Measurements from ENCODE around the gene RSPH1. TPM values are rescaled to one million over a fixed set of nuclear protein-coding genes. Genes with fewer than 3 reads are reported as not detected.

RSPH1 gene
- total RNA-seq, 1 experiment from 2014 or later = 0.31 TPM

- Mint-ChIP-seq H3K27me3 (ENCODE audit: low read depth) (peaks cover 11% of the 10 kb centered on the region), H3K9me3 (peaks cover 6 to 8% of the 10 kb centered on the region in 2 experiments; a peak in 4 of 5 replicates), H3K27ac (no peak overlapping the region), H3K4me3 (no peak overlapping the region), H3K4me1 (peaks cover 23 to 28% of the 10 kb centered on the region in 2 experiments), H3K36me3 (ENCODE audit: insufficient read depth in 1 of 3, low read depth in 3 of 3) (peaks cover 0 to 2% (median 0%) of the 10 kb centered on the region in 3 experiments; a peak in 1 of 7 replicates)
- no peak overlapping the region for H3K18ac ChIP-seq (ENCODE audit: insufficient read length, low read depth, low read length)
- no peak overlapping the region for H4K5ac ChIP-seq (ENCODE audit: insufficient read length, low read depth, low read length)
- no peaks in the 10 kb centered on the region for H3K27me3 ChIP-seq (ENCODE audit: insufficient read depth, low read length)
- no peaks in the 10 kb centered on the region for H3K23me2 ChIP-seq (ENCODE audit: insufficient read length, low read depth, low read length, poor library complexity, severe bottlenecking)
- H3K79me1 ChIP-seq (ENCODE audit: insufficient read depth, low read depth, low read length, poor library complexity, severe bottlenecking) = no peaks in the 10 kb centered on the region
- no peak overlapping the region for H3K14ac ChIP-seq (ENCODE audit: insufficient read depth, low read length)
- no peak overlapping the region for H3K23ac ChIP-seq (ENCODE audit: insufficient read length, low read depth, low read length)
- H2BK12ac ChIP-seq (ENCODE audit: insufficient read length, low read depth, low read length) = no peak overlapping the region
- no peak overlapping the region for H4K8ac ChIP-seq (replicated peaks; ENCODE audit: insufficient read length, low read depth, low read length)
- no peaks in the 10 kb centered on the region for H3K9me3 ChIP-seq (ENCODE audit: control insufficient read depth, low read depth, low read length)
- H3K27ac ChIP-seq (ENCODE audit: insufficient read length, low read depth, low read length) = no peak overlapping the region
- DNase-seq = no peak
- H3K4me2 ChIP-seq (ENCODE audit: insufficient read depth, insufficient read length, low read length) = no peak overlapping the region
- TF ChIP-seq CTCF (conservative IDR thresholded peaks at IDR 0.05) = no peak
- no peak overlapping the region for H2BK15ac ChIP-seq (ENCODE audit: low read depth, low read length)
- no peaks in the 10 kb centered on the region for H3K79me2 ChIP-seq (ENCODE audit: insufficient read depth, low read length)
- no peak overlapping the region for H4K91ac ChIP-seq (ENCODE audit: insufficient read length, low read depth, low read length)
- H2BK20ac ChIP-seq (ENCODE audit: low read depth, low read length, poor library complexity, severe bottlenecking) = no peak overlapping the region
- no peaks in the 10 kb centered on the region for H4K20me1 ChIP-seq (ENCODE audit: control insufficient read depth, insufficient read depth, insufficient read length)
- H3K4ac ChIP-seq (ENCODE audit: low read depth, low read length) = no peak overlapping the region
- no peak overlapping the region for H2AK5ac ChIP-seq (ENCODE audit: insufficient read length, low read length)
- H2AFZ ChIP-seq (ENCODE audit: low read length) = no peak overlapping the region
- no peak overlapping the region for H2BK120ac ChIP-seq (ENCODE audit: low read depth, low read length, poor library complexity, severe bottlenecking)
- H2BK5ac ChIP-seq (ENCODE audit: insufficient read length, low read length) = no peak overlapping the region
- no peaks in the 10 kb centered on the region for H3K4me1 ChIP-seq (ENCODE audit: insufficient read depth, low read length)
- no peak overlapping the region for H3K56ac ChIP-seq (ENCODE audit: insufficient read length, low read depth, low read length)
- H3T11ph ChIP-seq (ENCODE audit: low read length) = no peak overlapping the region
- no peak overlapping the region for H3K9ac ChIP-seq (ENCODE audit: extremely low read depth, insufficient read length, low read length)
- WGBS (ENCODE audit: extremely low coverage, insufficient read length, low lambda C conversion rate) = no CpG with 5 or more reads among the region's 8 CpGs
Measured at GRCh38 chr21:42456457-42456856, 39.6 kb downstream of the RSPH1 start.

Data from H9 (cell line).